ENCODE data around the gene GSTM2.

- TF ChIP-seq CTCF (conservative IDR thresholded peaks at IDR 0.05; ENCODE audit: low read length) (no peak), EZH2phosphoT487 (IDR thresholded peaks at IDR 0.05; ENCODE audit: borderline replicate concordance, low read depth, low read length) (no peak)
Measured at GRCh38 chr1:109626682-109627408, 41.0 kb upstream of the GSTM2 start.
